ENCODE data around the gene CD44. TPM values are rescaled to one million over a fixed set of nuclear protein-coding genes. Genes with fewer than 3 reads are reported as not detected.

CD44 gene
- polyA plus RNA-seq, 1 donor from 2014 or later, result 0.77 TPM

GRCh38 chr11:35259529-35259928 is 120.6 kb downstream of the CD44 start:
- Histone ChIP-seq H4K20me1 (ENCODE audit: insufficient read depth) (no peaks in the 10 kb centered on the region), H3F3A (ENCODE audit: insufficient read depth, low read length, poor library complexity, severe bottlenecking) (no peaks in the 10 kb centered on the region), H3K4me2 (ENCODE audit: low read length) (no peak overlapping the region), H3K79me2 (replicated peaks; ENCODE audit: insufficient read depth, low read length) (no peaks in the 10 kb centered on the region), H3K27ac (ENCODE audit: low read length) (no peak overlapping the region), H3K9me2 (ENCODE audit: insufficient read depth, low read length) (no peaks in the 10 kb centered on the region), H3K36me3 (ENCODE audit: insufficient read depth, low read length) (no peaks in the 10 kb centered on the region), H2AFZ (ENCODE audit: low read depth, low read length) (no peak overlapping the region), H3K4me3 (ENCODE audit: low read length) (no peak overlapping the region), H3K9me3 (ENCODE audit: low read length) (no peaks in the 10 kb centered on the region), H3K9ac (ENCODE audit: low read length) (no peak overlapping the region), H3K27me3 (ENCODE audit: insufficient read depth, low read depth, low read length) (no peaks in the 10 kb centered on the region)
- TF ChIP-seq REST (IDR thresholded peaks at IDR 0.05; ENCODE audit: borderline replicate concordance) (no peak), SMC3 (conservative IDR thresholded peaks at IDR 0.05; ENCODE audit: poor library complexity) (no peak), POLR2AphosphoS5 (IDR thresholded peaks at IDR 0.05) (no peak), EZH2 (IDR thresholded peaks at IDR 0.05; ENCODE audit: borderline replicate concordance, insufficient read depth, low read length, poor library complexity, severe bottlenecking) (no peak), EP300 (conservative IDR thresholded peaks at IDR 0.05; ENCODE audit: poor library complexity, severe bottlenecking) (no peak), RAD21 (conservative IDR thresholded peaks at IDR 0.05) (no peak), TAF1 (IDR thresholded peaks at IDR 0.05; ENCODE audit: low read depth) (no peak), MXI1 (conservative IDR thresholded peaks at IDR 0.05; ENCODE audit: poor library complexity, severe bottlenecking) (no peak), CTCF (IDR thresholded peaks at IDR 0.05; ENCODE audit: poor library complexity, severe bottlenecking) (no peak)

- no peaks in the 10 kb centered on the region for H3K79me2 ChIP-seq (replicated peaks; ENCODE audit: insufficient read depth, low read length)
- H3K9me3 ChIP-seq (ENCODE audit: low read length), result no peaks in the 10 kb centered on the region
- no peak overlapping the region for H3K4me2 ChIP-seq (ENCODE audit: low read length)
- TF ChIP-seq RAD21 (conservative IDR thresholded peaks at IDR 0.05) (no peak), SMC3 (conservative IDR thresholded peaks at IDR 0.05; ENCODE audit: poor library complexity) (no peak), EZH2 (IDR thresholded peaks at IDR 0.05; ENCODE audit: borderline replicate concordance, insufficient read depth, low read length, poor library complexity, severe bottlenecking) (no peak), POLR2AphosphoS5 (IDR thresholded peaks at IDR 0.05) (no peak), REST (IDR thresholded peaks at IDR 0.05; ENCODE audit: borderline replicate concordance) (no peak), MXI1 (conservative IDR thresholded peaks at IDR 0.05; ENCODE audit: poor library complexity, severe bottlenecking) (no peak), CTCF (IDR thresholded peaks at IDR 0.05; ENCODE audit: poor library complexity, severe bottlenecking) (no peak), TAF1 (IDR thresholded peaks at IDR 0.05; ENCODE audit: low read depth) (no peak), EP300 (conservative IDR thresholded peaks at IDR 0.05; ENCODE audit: poor library complexity, severe bottlenecking) (no peak)
- no peak overlapping the region for H2AFZ ChIP-seq (ENCODE audit: low read depth, low read length)
- no peaks in the 10 kb centered on the region for H3K36me3 ChIP-seq (ENCODE audit: insufficient read depth, low read length)
- H3K9ac ChIP-seq (ENCODE audit: low read length), result no peak overlapping the region
- no peaks in the 10 kb centered on the region for H3F3A ChIP-seq (ENCODE audit: insufficient read depth, low read length, poor library complexity, severe bottlenecking)
- no peak overlapping the region for H3K4me3 ChIP-seq (ENCODE audit: low read length)
- H3K9me2 ChIP-seq (ENCODE audit: insufficient read depth, low read length), result no peaks in the 10 kb centered on the region
- no peak overlapping the region for H3K27ac ChIP-seq (ENCODE audit: low read length)
- H4K20me1 ChIP-seq (ENCODE audit: insufficient read depth), result no peaks in the 10 kb centered on the region
- H3K27me3 ChIP-seq (ENCODE audit: insufficient read depth, low read depth, low read length), result no peaks in the 10 kb centered on the region
Measured at GRCh38 chr11:35260342-35260985, 121.5 kb downstream of the CD44 start.
